Activated B cell treated with CpG ODN at 0.5 μM for 24 hours (primary cell): ENCODE data around the gene LPP. TPM values are rescaled to one million over a fixed set of nuclear protein-coding genes. Genes with fewer than 3 reads are reported as not detected.

Source experiments
- ATAC-seq: fragments of 200-7000 bp; cut with Tn5 transposase; one replicate; pipeline ENCODE4 v1.10.0; 2021; ENCODE audit warnings: low read depth, mild to moderate bottlenecking, moderate library complexity
- CTCF ChIA-PET: fragments of 350-600 bp; sonication (Branson Sonifier 250); formaldehyde crosslinking; loops from one replicate; lab custom pipeline; 2021; ENCODE audit warnings: antibody characterized with exemption; lab: Charles Lee
- POLR2A ChIA-PET: fragments of 350-600 bp; sonication (Branson Sonifier 250); formaldehyde crosslinking; loops from one replicate; lab custom pipeline; 2021; ENCODE audit warnings: antibody characterized with exemption; lab: Charles Lee
- DNase-seq: peaks from one replicate; pipeline ENCODE4 v3.0.0; 2022
- H3K27ac Mint-ChIP-seq: one replicate; pipeline ENCODE4 v1.8.0; 2020; ENCODE audit warnings: mixed read lengths
- H3K27me3 Mint-ChIP-seq: one replicate; pipeline ENCODE4 v1.8.0; 2021; ENCODE audit warnings: mixed read lengths
- H3K36me3 Mint-ChIP-seq: one replicate; pipeline ENCODE4 v1.8.0; 2021; ENCODE audit warnings: low read depth, mixed read lengths
- H3K4me1 Mint-ChIP-seq: one replicate; pipeline ENCODE4 v1.8.0; 2021; ENCODE audit warnings: mixed read lengths
- H3K4me3 Mint-ChIP-seq: one replicate; pipeline ENCODE4 v1.8.0; 2020; ENCODE audit warnings: mild to moderate bottlenecking, mixed read lengths
- H3K9me3 Mint-ChIP-seq: one replicate; pipeline ENCODE4 v1.8.0; 2020; ENCODE audit warnings: mixed read lengths
- intact Hi-C: fragments of 100-400 bp; cut with micrococcal nuclease; formaldehyde crosslinking; loops from one replicate; pipeline ENCODE4 v1.15.1; 2024
- total RNA-seq: library from RNA; stranded (reverse); gene quantifications from 2 replicates; pipeline ENCODE4 v1.2.3, GENCODE V29; 2022
- TF ChIP-seq, protein P1 (sequence below): fragments of 200-600 bp; IDR thresholded peaks from one replicate; pipeline ENCODE4 v1.8.0; 2022; ENCODE audit warnings: antibody characterized with exemption, mild to moderate bottlenecking

The LPP gene
- total RNA-seq, 1 donor from 2014 or later, result 60.1 TPM

DNA sequence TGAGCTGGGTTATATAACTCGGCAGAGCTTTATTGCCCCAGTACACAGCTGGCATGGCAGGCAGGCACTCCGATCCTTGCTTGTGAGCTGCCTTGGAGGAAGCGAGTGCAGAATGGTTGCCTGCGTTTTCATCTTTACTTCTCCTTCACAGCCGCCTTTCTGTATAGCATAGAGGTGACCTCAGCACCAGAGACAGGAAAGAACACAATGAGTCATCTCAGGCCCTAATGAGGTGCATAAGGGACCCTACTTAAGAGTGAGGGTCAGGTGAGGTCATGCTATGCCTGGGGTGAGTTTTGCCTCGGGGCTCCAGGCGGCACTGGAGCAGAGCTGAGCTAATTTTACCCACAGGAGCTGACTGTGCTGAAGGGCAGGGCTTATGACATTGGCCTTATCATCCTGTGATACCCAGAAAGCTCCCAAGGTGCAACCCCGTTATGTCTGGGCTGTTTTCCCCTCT lies 43.5 kb downstream of the LPP start:
- H3K27ac Mint-ChIP-seq, result peak overlapping the region; percentile 51
- TF ChIP-seq, protein P1, sequence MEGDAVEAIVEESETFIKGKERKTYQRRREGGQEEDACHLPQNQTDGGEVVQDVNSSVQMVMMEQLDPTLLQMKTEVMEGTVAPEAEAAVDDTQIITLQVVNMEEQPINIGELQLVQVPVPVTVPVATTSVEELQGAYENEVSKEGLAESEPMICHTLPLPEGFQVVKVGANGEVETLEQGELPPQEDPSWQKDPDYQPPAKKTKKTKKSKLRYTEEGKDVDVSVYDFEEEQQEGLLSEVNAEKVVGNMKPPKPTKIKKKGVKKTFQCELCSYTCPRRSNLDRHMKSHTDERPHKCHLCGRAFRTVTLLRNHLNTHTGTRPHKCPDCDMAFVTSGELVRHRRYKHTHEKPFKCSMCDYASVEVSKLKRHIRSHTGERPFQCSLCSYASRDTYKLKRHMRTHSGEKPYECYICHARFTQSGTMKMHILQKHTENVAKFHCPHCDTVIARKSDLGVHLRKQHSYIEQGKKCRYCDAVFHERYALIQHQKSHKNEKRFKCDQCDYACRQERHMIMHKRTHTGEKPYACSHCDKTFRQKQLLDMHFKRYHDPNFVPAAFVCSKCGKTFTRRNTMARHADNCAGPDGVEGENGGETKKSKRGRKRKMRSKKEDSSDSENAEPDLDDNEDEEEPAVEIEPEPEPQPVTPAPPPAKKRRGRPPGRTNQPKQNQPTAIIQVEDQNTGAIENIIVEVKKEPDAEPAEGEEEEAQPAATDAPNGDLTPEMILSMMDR, result no peak
- ChIA-PET POLR2A (interaction anchor here (1.3 to 1.4 kb wide), 3 partner anchors 9 to 44 kb away, joined by 3 to 6 read pairs (median 3); partner anchors contain the start of gene LPP), CTCF (interaction anchor here (1.3 kb wide), 2 partner anchors 450 to 457 kb away, joined by 3 to 4 read pairs; no protein-coding TSS in a partner anchor)
- ATAC-seq (peak; percentile 97), DNase-seq (no peak)
- no peaks in the 10 kb centered on the region for H3K9me3 Mint-ChIP-seq
- H3K36me3 Mint-ChIP-seq, result peaks cover 15% of the 10 kb centered on the region
- H3K4me1 Mint-ChIP-seq, result peaks cover 31% of the 10 kb centered on the region
- intact Hi-C loops, result no loop called here
- H3K27me3 Mint-ChIP-seq, result no peaks in the 10 kb centered on the region
- H3K4me3 Mint-ChIP-seq, result no peak overlapping the region

GRCh38 chr3:188198001-188198400 lies 44.0 kb downstream of the LPP start:
- no peak overlapping the region for H3K27ac Mint-ChIP-seq
- POLR2A ChIA-PET, result interaction anchor here (0.6 to 1.4 kb wide), 4 partner anchors 9 to 1296 kb away, joined by 3 to 6 read pairs (median 3); partner anchors contain the start of gene LPP
- H3K4me3 Mint-ChIP-seq, result no peak overlapping the region
- no peaks in the 10 kb centered on the region for H3K27me3 Mint-ChIP-seq
- peaks cover 32% of the 10 kb centered on the region for H3K4me1 Mint-ChIP-seq
- peaks cover 10% of the 10 kb centered on the region for H3K36me3 Mint-ChIP-seq
- CTCF ChIA-PET, result interaction anchor here (1.0 to 1.3 kb wide), 3 partner anchors 19 to 458 kb away, joined by 3 to 4 read pairs (median 3); no protein-coding TSS in a partner anchor
- DNase-seq (no peak), ATAC-seq (no peak)
- no peaks in the 10 kb centered on the region for H3K9me3 Mint-ChIP-seq
- TF ChIP-seq, protein P1, result no peak
- intact Hi-C loops, result no loop called here

GRCh38 chr3:188198760-188199327 lies 44.9 kb downstream of the LPP start:
- no peak for ATAC-seq
- DNase-seq, result no peak
- ChIA-PET POLR2A (no interaction called here), CTCF (interaction anchor here (1.0 kb wide), 1 partner anchor 18 kb away, joined by 3 read pairs; no protein-coding TSS in a partner anchor)
- H3K4me1 Mint-ChIP-seq, result peaks cover 32% of the 10 kb centered on the region
- H3K27me3 Mint-ChIP-seq, result no peaks in the 10 kb centered on the region
- TF ChIP-seq, protein P1, result no peak
- H3K36me3 Mint-ChIP-seq, result peaks cover 6% of the 10 kb centered on the region
- H3K9me3 Mint-ChIP-seq, result no peaks in the 10 kb centered on the region
- no peak overlapping the region for H3K4me3 Mint-ChIP-seq
- intact Hi-C loops, result no loop called here
- no peak overlapping the region for H3K27ac Mint-ChIP-seq

- Mint-ChIP-seq H3K4me1 (peaks cover 30% of the 10 kb centered on the region), H3K27ac (no peak overlapping the region), H3K27me3 (no peaks in the 10 kb centered on the region), H3K4me3 (no peak overlapping the region), H3K9me3 (no peaks in the 10 kb centered on the region), H3K36me3 (peaks cover 5% of the 10 kb centered on the region)
- ChIA-PET POLR2A (interaction anchor here (0.7 kb wide), 1 partner anchor 297 kb away, joined by 3 read pairs; no protein-coding TSS in a partner anchor), CTCF (no interaction called here)
- TF ChIP-seq, protein P1, result no peak
- intact Hi-C loops, result no loop called here
- no peak for DNase-seq
- ATAC-seq, result no peak
These were observed 45.4 kb downstream of the LPP start for GRCh38 chr3:188199386-188199785.

GRCh38 chr3:188200481-188200880 lies 46.5 kb downstream of the LPP start:
- intact Hi-C loops, result no loop called here
- Mint-ChIP-seq H3K27ac (no peak overlapping the region), H3K4me3 (no peak overlapping the region), H3K36me3 (peaks cover 6% of the 10 kb centered on the region), H3K27me3 (no peaks in the 10 kb centered on the region), H3K4me1 (peaks cover 30% of the 10 kb centered on the region), H3K9me3 (no peaks in the 10 kb centered on the region)
- DNase-seq, result no peak
- POLR2A ChIA-PET, result no interaction called here
- TF ChIP-seq, protein P1, result no peak
- CTCF ChIA-PET, result no interaction called here
- no peak for ATAC-seq
